ENCODE results near the gene SLC49A4. TPM values are rescaled to one million over a fixed set of nuclear protein-coding genes. Genes with fewer than 3 reads are reported as not detected.

Gene SLC49A4
- total RNA-seq, 2 donors from 2014 or later, result 13.7 to 21.3 TPM

- intact Hi-C loops (cut with DNase I), result no loop called here
- no peak for TF ChIP-seq CTCF (IDR thresholded peaks at IDR 0.05)
- H3K27me3 ChIP-seq, result no peaks in the 10 kb centered on the region
Observed at GRCh38 chr3:122828281-122828680, 33.4 kb downstream of the SLC49A4 start.

GRCh38 chr3:122835590-122835989 is 40.7 kb downstream of the SLC49A4 start:
- Histone ChIP-seq H3K9ac (ENCODE audit: low read depth in 2 of 2, low read length in 2 of 2) (no peak overlapping the region), H3K27ac (no peak overlapping the region), H3K4me1 (no peaks in the 10 kb centered on the region), H3K4me3 (no peak overlapping the region), H3K27me3 (no peaks in the 10 kb centered on the region), H3K36me3 (no peaks in the 10 kb centered on the region), H3K9me3 (no peaks in the 10 kb centered on the region)
- no peak for TF ChIP-seq CTCF (IDR thresholded peaks at IDR 0.05)
- intact Hi-C loops (cut with DNase I), result no loop called here
- DNase-seq, result no peak

More at GRCh38 chr3:122828281-122828680, 33.4 kb downstream of the SLC49A4 start:
- no peak overlapping the region for H3K9ac ChIP-seq (ENCODE audit: low read depth in 2 of 2, low read length in 2 of 2)
- no peak overlapping the region for H3K27ac ChIP-seq
- DNase-seq, result no peak
- no peaks in the 10 kb centered on the region for H3K4me1 ChIP-seq
- H3K4me3 ChIP-seq, result no peak overlapping the region
- H3K9me3 ChIP-seq, result no peaks in the 10 kb centered on the region
- H3K36me3 ChIP-seq, result no peaks in the 10 kb centered on the region

GRCh38 chr3:122843604-122844003 is 48.7 kb downstream of the SLC49A4 start:
- no peaks in the 10 kb centered on the region for H3K27me3 ChIP-seq
- no peak for DNase-seq
- H3K9ac ChIP-seq (ENCODE audit: low read depth in 2 of 2, low read length in 2 of 2), result no peak overlapping the region
- no peak overlapping the region for H3K27ac ChIP-seq
- H3K9me3 ChIP-seq, result no peaks in the 10 kb centered on the region
- intact Hi-C loops (cut with DNase I), result no loop called here
- H3K36me3 ChIP-seq, result no peaks in the 10 kb centered on the region
- no peaks in the 10 kb centered on the region for H3K4me1 ChIP-seq
- H3K4me3 ChIP-seq, result no peak overlapping the region
- TF ChIP-seq CTCF (IDR thresholded peaks at IDR 0.05), result no peak

GRCh38 chr3:122857019-122857418 is 62.1 kb downstream of the SLC49A4 start:
- no peaks in the 10 kb centered on the region for H3K4me1 ChIP-seq
- H3K36me3 ChIP-seq, result no peaks in the 10 kb centered on the region
- DNase-seq, result no peak
- H3K27me3 ChIP-seq, result no peaks in the 10 kb centered on the region
- H3K9ac ChIP-seq (ENCODE audit: low read depth in 2 of 2, low read length in 2 of 2), result no peak overlapping the region
- intact Hi-C loops (cut with DNase I), result no loop called here
- no peaks in the 10 kb centered on the region for H3K9me3 ChIP-seq
- no peak overlapping the region for H3K4me3 ChIP-seq
- H3K27ac ChIP-seq, result no peak overlapping the region
- TF ChIP-seq CTCF (IDR thresholded peaks at IDR 0.05), result no peak

GRCh38 chr3:122858373-122858772 is 63.5 kb downstream of the SLC49A4 start:
- Histone ChIP-seq H3K9ac (ENCODE audit: low read depth in 2 of 2, low read length in 2 of 2) (no peak overlapping the region), H3K9me3 (no peaks in the 10 kb centered on the region), H3K36me3 (no peaks in the 10 kb centered on the region), H3K4me1 (no peaks in the 10 kb centered on the region), H3K27ac (no peak overlapping the region), H3K4me3 (no peak overlapping the region), H3K27me3 (no peaks in the 10 kb centered on the region)
- no peak for TF ChIP-seq CTCF (IDR thresholded peaks at IDR 0.05)
- intact Hi-C loops (cut with DNase I), result no loop called here
- DNase-seq, result no peak
